ENCODE measurements around the gene BCO1. TPM values are rescaled to one million over a fixed set of nuclear protein-coding genes. Genes with fewer than 3 reads are reported as not detected.

The BCO1 gene
- total and polyA plus RNA-seq, 7 donors = 0.10 TPM; not detected in 5

GRCh38 chr16:81198635-81199034 is 39.9 kb upstream of the BCO1 start:
- Histone ChIP-seq H3K9me3 (no peaks in the 10 kb centered on the region), H3K36me3 (ENCODE audit: insufficient read depth in 1 of 2, low read depth in 1 of 2) (no peaks in the 10 kb centered on the region), H3K27me3 (ENCODE audit: insufficient read depth in 3 of 3, low read length in 2 of 3) (no peaks in the 10 kb centered on the region), H3K4me1 (no peaks in the 10 kb centered on the region), H3K4me3 (no peak overlapping the region), H3K27ac (no peak overlapping the region)
- no peak for TF ChIP-seq CTCF (IDR thresholded peaks at IDR 0.05)
- 63 to 70% (median 64%) methylated on average over 9 of the region's 9 CpGs for WGBS, 3 donors
- no peak for DNase-seq
- ATAC-seq = no peak
- intact Hi-C loops (cut with DNase I) = no loop called here

- WGBS, 3 donors = 24 to 36% (median 25%) methylated on average over 4 of the region's 4 CpGs
- Histone ChIP-seq H3K36me3 (ENCODE audit: insufficient read depth in 1 of 2, low read depth in 1 of 2) (no peaks in the 10 kb centered on the region), H3K4me3 (no peak overlapping the region), H3K27ac (no peak overlapping the region), H3K4me1 (no peaks in the 10 kb centered on the region), H3K9me3 (no peaks in the 10 kb centered on the region), H3K27me3 (ENCODE audit: insufficient read depth in 3 of 3, low read length in 2 of 3) (no peaks in the 10 kb centered on the region)
- ATAC-seq (peak in 2 of 4 donors; percentile 29 to 54), DNase-seq (no peak)
- no peak for TF ChIP-seq CTCF (IDR thresholded peaks at IDR 0.05)
- intact Hi-C loops (cut with DNase I) = loop anchor here in 1 of 2 donors (10.0 kb wide), 1 partner anchor 524 kb away; no protein-coding TSS in a partner anchor
Measured at GRCh38 chr16:81201267-81201666, 37.2 kb upstream of the BCO1 start.

GRCh38 chr16:81204798-81205680 is 33.5 kb upstream of the BCO1 start:
- ATAC-seq (peak in 2 of 4 donors; percentile 37 to 65), DNase-seq (no peak)
- H3K27ac ChIP-seq = no peak overlapping the region
- peak; percentile 66 for TF ChIP-seq CTCF (IDR thresholded peaks at IDR 0.05)
- WGBS, 3 donors = 28 to 32% (median 30%) methylated on average over 14 of the region's 14 CpGs
- H3K36me3 ChIP-seq (ENCODE audit: insufficient read depth in 1 of 2, low read depth in 1 of 2) = no peaks in the 10 kb centered on the region
- H3K4me3 ChIP-seq = no peak overlapping the region
- intact Hi-C loops (cut with DNase I) = loop anchor here (5.0 to 10.0 kb wide), 4 partner anchors 107 to 532 kb away; partner anchors contain the start of gene GAN (in 1 of the 2)
- no peaks in the 10 kb centered on the region for H3K27me3 ChIP-seq (ENCODE audit: insufficient read depth in 3 of 3, low read length in 2 of 3)
- no peaks in the 10 kb centered on the region for H3K9me3 ChIP-seq
- no peaks in the 10 kb centered on the region for H3K4me1 ChIP-seq

GRCh38 chr16:81207076-81207475 is 31.4 kb upstream of the BCO1 start:
- H3K4me1 ChIP-seq = no peaks in the 10 kb centered on the region
- ATAC-seq = no peak
- intact Hi-C loops (cut with DNase I) = loop anchor here (5.0 to 10.0 kb wide), 4 partner anchors 105 to 530 kb away; partner anchors contain the start of gene GAN (in 1 of the 2)

More at GRCh38 chr16:81207076-81207475, 31.4 kb upstream of the BCO1 start:
- Histone ChIP-seq H3K27ac (no peak overlapping the region), H3K27me3 (ENCODE audit: insufficient read depth in 3 of 3, low read length in 2 of 3) (peaks cover 0 to 5% (median 3%) of the 10 kb centered on the region in 3 donors), H3K9me3 (no peaks in the 10 kb centered on the region), H3K4me3 (no peak overlapping the region), H3K36me3 (ENCODE audit: insufficient read depth in 1 of 2, low read depth in 1 of 2) (no peaks in the 10 kb centered on the region)
- WGBS, 3 donors = 38 to 52% (median 40%) methylated on average over 6 of the region's 6 CpGs
- no peak for TF ChIP-seq CTCF (IDR thresholded peaks at IDR 0.05)
- DNase-seq = no peak
